GM21723 (cell line): Measurements from ENCODE around the gene GALNT2.

Experiments used
- ATAC-seq: cut with Tn5 transposase; IDR thresholded peaks from one replicate; pipeline ENCODE4 v1.9.1; 2021; ENCODE audit warnings: mild to moderate bottlenecking, moderate library complexity; ENCODE audit not compliant: unreplicated experiment

GALNT2 gene

GRCh38 chr1:230226007-230226800 is 159.2 kb downstream of the GALNT2 start:
- no peak for ATAC-seq

GRCh38 chr1:230226814-230227213 is 159.8 kb downstream of the GALNT2 start:
- ATAC-seq, result no peak

GRCh38 chr1:230228236-230228897 is 161.3 kb downstream of the GALNT2 start:
- ATAC-seq, result no peak

- ATAC-seq, result no peak
Observed at GRCh38 chr1:230230273-230230672, 163.2 kb downstream of the GALNT2 start.

GRCh38 chr1:230230948-230231773 is 164.1 kb downstream of the GALNT2 start:
- ATAC-seq, result no peak

- no peak for ATAC-seq
Observed at GRCh38 chr1:230231774-230232145, 164.7 kb downstream of the GALNT2 start.

- no peak for ATAC-seq
Observed at GRCh38 chr1:230232371-230232771, 165.3 kb downstream of the GALNT2 start.

GRCh38 chr1:230233786-230234185 is 166.7 kb downstream of the GALNT2 start:
- ATAC-seq, result no peak

GRCh38 chr1:230235876-230236275 is 168.8 kb downstream of the GALNT2 start:
- no peak for ATAC-seq

GRCh38 chr1:230236301-230237008 is 169.4 kb downstream of the GALNT2 start:
- no peak for ATAC-seq

GRCh38 chr1:230237009-230237370 is 170.0 kb downstream of the GALNT2 start:
- ATAC-seq, result no peak

- no peak for ATAC-seq
Observed at GRCh38 chr1:230237805-230238204, 170.8 kb downstream of the GALNT2 start.

- no peak for ATAC-seq
Observed at GRCh38 chr1:230240446-230241086, 173.5 kb downstream of the GALNT2 start.

GRCh38 chr1:230242326-230242725 is 175.3 kb downstream of the GALNT2 start:
- ATAC-seq, result no peak

GRCh38 chr1:230243146-230243545 is 176.1 kb downstream of the GALNT2 start:
- no peak for ATAC-seq

GRCh38 chr1:230243583-230244353 is 176.7 kb downstream of the GALNT2 start:
- no peak for ATAC-seq

GRCh38 chr1:230246551-230246950 is 179.5 kb downstream of the GALNT2 start:
- no peak for ATAC-seq

GRCh38 chr1:230248016-230248888 is 181.2 kb downstream of the GALNT2 start:
- no peak for ATAC-seq

GRCh38 chr1:230248889-230249270 is 181.8 kb downstream of the GALNT2 start:
- ATAC-seq, result no peak
